HG03558 (cell line): ENCODE results near the gene C6orf47.
"Not testable (repeated sequence)": the region's sequence is repeated elsewhere in the genome, so short reads cannot be mapped to it uniquely, and the experiment has no call there.

Experiments used
- ATAC-seq: cut with Tn5 transposase; IDR thresholded peaks from one replicate; pipeline ENCODE4 v1.9.1; 2021; ENCODE audit warnings: moderate number of reproducible peaks; ENCODE audit not compliant: unreplicated experiment; ENCODE audit errors: extremely low read depth

Gene C6orf47

GRCh38 chr6:31660381-31661261 is at the start of gene C6orf47:
Gene C6orf47, minus strand, starts transcription at chr6:31660778. Its CDS starts 831 bp downstream, at chr6:31659947.
- ATAC-seq, result no peak

- ATAC-seq, result not testable (repeated sequence)
Measured at GRCh38 chr6:31709157-31709556, 48.6 kb upstream of the C6orf47 start.

GRCh38 chr6:31708224-31708623 is 47.6 kb upstream of the C6orf47 start:
- ATAC-seq, result no peak

- no peak for ATAC-seq
Measured at GRCh38 chr6:31707701-31708100, 47.1 kb upstream of the C6orf47 start.

GRCh38 chr6:31706599-31706998 is 46.0 kb upstream of the C6orf47 start, which contains the start of gene LY6G6F:
Gene LY6G6F, plus strand, starts transcription at chr6:31706866. Its CDS starts 41 bp downstream, at chr6:31706907.
- no peak for ATAC-seq

- no peak for ATAC-seq
Measured at GRCh38 chr6:31705931-31706330, 45.4 kb upstream of the C6orf47 start.

- ATAC-seq, result peak; percentile 80
Measured at GRCh38 chr6:31702819-31703716, 42.5 kb upstream of the C6orf47 start, which contains the start of gene ABHD16A. Gene ABHD16A, minus strand, starts transcription at chr6:31703324. Its CDS starts 43 bp downstream, at chr6:31703281.

GRCh38 chr6:31702405-31702818 is 41.8 kb upstream of the C6orf47 start:
- ATAC-seq, result no peak

- no peak for ATAC-seq
Measured at GRCh38 chr6:31701666-31702404, 41.3 kb upstream of the C6orf47 start.

GRCh38 chr6:31700740-31701401 is 40.3 kb upstream of the C6orf47 start:
- ATAC-seq, result no peak

- no peak for ATAC-seq
Measured at GRCh38 chr6:31697555-31697954, 37.0 kb upstream of the C6orf47 start.

GRCh38 chr6:31693535-31693934 is 33.0 kb upstream of the C6orf47 start:
- ATAC-seq, result no peak

- ATAC-seq, result no peak
Measured at GRCh38 chr6:31692886-31693285, 32.3 kb upstream of the C6orf47 start.

- no peak for ATAC-seq
Measured at GRCh38 chr6:31692353-31692752, 31.8 kb upstream of the C6orf47 start.

- ATAC-seq, result no peak
Measured at GRCh38 chr6:31691564-31692108, 31.1 kb upstream of the C6orf47 start.

GRCh38 chr6:31691078-31691463 is 30.5 kb upstream of the C6orf47 start:
- ATAC-seq, result no peak

GRCh38 chr6:31690231-31691077 is 29.9 kb upstream of the C6orf47 start:
- no peak for ATAC-seq
